Psoas muscle (tissue), 8 donors: Measurements from ENCODE around the gene A3GALT2. TPM values are rescaled to one million over a fixed set of nuclear protein-coding genes. Genes with fewer than 3 reads are reported as not detected.

Source experiments
- ATAC-seq, 4 donors: fragments of 200-7000 bp; cut with Tn5 transposase; one replicate each; pipeline ENCODE4 v1.9.1; 2020; ENCODE audit warnings: moderate library complexity in 3 of 4, mild to moderate bottlenecking in 2 of 4
- DNase-seq, 2 donors: peaks; one replicate each; pipeline ENCODE4 v3.0.0-alpha.2; 2020
- H3K27ac ChIP-seq: fragments of 200-600 bp; one replicate; pipeline ENCODE4 v1.8.0; 2022
- H3K27me3 ChIP-seq, 3 donors: fragments of 200-600 bp in 1 of 3; one replicate each; pipeline versions ENCODE4 v1.6.1 to v1.8.0; 2013 to 2022; ENCODE audit warnings: low read length in 2 of 3, mild to moderate bottlenecking in 2 of 3, moderate library complexity in 1 of 3; ENCODE audit not compliant: insufficient read depth in 3 of 3
- H3K36me3 ChIP-seq, 2 donors: fragments of 200-600 bp in 1 of 2; one replicate each; pipeline versions ENCODE4 v1.6.1 to v1.8.0; 2013 to 2022; ENCODE audit warnings: low read depth in 1 of 2, mild to moderate bottlenecking in 1 of 2, moderate library complexity in 1 of 2; ENCODE audit not compliant: insufficient read depth in 1 of 2
- H3K4me1 ChIP-seq: fragments of 200-600 bp; one replicate; pipeline ENCODE4 v1.8.0; 2022
- H3K4me3 ChIP-seq: fragments of 200-600 bp; one replicate; pipeline ENCODE4 v1.8.0; 2022; ENCODE audit warnings: mild to moderate bottlenecking
- H3K9me3 ChIP-seq: fragments of 200-600 bp; one replicate; pipeline ENCODE4 v1.8.0; 2022
- whole genome bisulfite sequencing, 3 donors: extraction: QIAGEN DNeasy Blood & Tissue Kit; methylation state at CpG; one replicate each; pipeline versions ENCODE4 v1.1.6 to v1.1.7; 2013; 5-methylcytosine and 5-hydroxymethylcytosine counted together
- intact Hi-C, 2 donors: fragments of 100-400 bp; cut with DNase I; formaldehyde crosslinking; loops; one replicate each; pipeline versions ENCODE4 v1.11.0 to v1.14.2; 2022
- polyA plus RNA-seq, 3 donors: library from polyadenylated mRNA; stranded (reverse); fragments of 200-250 nt; gene quantifications; one replicate each; pipeline ENCODE4 v1.2.3, GENCODE V29; 2013
- total RNA-seq, 4 donors: library from RNA; stranded (reverse); fragmentation: NEBNext Ultra II Directional in 2 of 4; extraction: Animal tissue kit (Norgen Biotek cat#: 25700) in 2 of 4; gene quantifications; one replicate each; pipeline versions ENCODE4 v1.2.1 to v1.2.4, GENCODE V29; 2021 to 2023
- TF ChIP-seq, protein P1 (sequence below): fragments of 200-600 bp; IDR thresholded peaks from one replicate; pipeline ENCODE4 v1.8.0; 2022; ENCODE audit warnings: antibody characterized with exemption
- donor health status: healthy with polysubstance abuse.
- donor health status: DM: no; HTN: no; CAD: no; lungs with moderate emphysema.
- donor health status: Bipolar disorder and iron deficiency.
- donor health status: healthy.
- donor health status: DM: yes; HTN: yes; CAD: no.
- donor health status: DM: no; HTN: no; CAD: no.
- donor health status: DM: no; HTN: no; CAD: no.
- donor health status: DM: yes; HTN: yes; CAD: no.

A3GALT2 gene
- total and polyA plus RNA-seq, 7 donors, result not detected

DNA sequence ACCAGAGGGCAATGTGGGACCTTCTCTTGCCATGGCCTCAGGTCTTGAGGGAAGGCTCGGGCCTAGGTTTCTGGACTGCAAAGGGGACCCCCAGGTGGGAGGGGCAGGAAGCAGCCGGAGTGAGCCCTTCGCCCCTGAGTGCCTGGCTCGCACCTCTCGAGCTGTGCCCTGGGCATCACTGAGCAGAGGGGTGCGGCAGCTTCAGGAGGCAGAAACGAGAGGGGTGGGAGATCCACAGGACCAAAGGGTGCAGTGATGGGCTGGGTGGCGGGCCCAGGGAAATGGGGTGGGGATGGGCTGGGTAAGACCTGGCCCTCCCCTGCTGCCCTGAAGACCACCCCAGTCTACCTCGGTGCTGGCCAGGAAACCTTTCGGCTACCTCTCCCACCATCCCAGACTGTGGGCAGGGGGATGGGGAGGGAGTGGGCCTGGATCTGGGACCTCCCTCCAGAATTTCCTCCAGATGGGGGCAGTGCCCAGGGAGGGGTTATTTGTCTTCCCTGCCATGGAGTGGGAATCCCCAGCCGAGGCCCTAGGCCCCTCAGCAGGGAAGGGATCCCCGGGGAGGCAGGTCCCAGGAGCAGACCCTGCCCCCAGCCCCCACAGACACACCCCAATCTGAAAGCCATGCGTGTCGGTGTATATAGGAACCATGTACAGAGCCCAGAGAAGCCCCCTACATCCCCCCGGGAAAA is 21.3 kb downstream of the A3GALT2 start:
- Histone ChIP-seq H3K4me1 (no peaks in the 10 kb centered on the region), H3K4me3 (no peak overlapping the region), H3K36me3 (peaks cover 0 to 41% of the 10 kb centered on the region in 2 donors), H3K27ac (no peak overlapping the region), H3K27me3 (no peaks in the 10 kb centered on the region), H3K9me3 (no peaks in the 10 kb centered on the region)
- 88 to 90% (median 89%) methylated on average over 15 of the region's 15 CpGs for WGBS, 3 donors
- no peak for ATAC-seq
- TF ChIP-seq, protein P1, sequence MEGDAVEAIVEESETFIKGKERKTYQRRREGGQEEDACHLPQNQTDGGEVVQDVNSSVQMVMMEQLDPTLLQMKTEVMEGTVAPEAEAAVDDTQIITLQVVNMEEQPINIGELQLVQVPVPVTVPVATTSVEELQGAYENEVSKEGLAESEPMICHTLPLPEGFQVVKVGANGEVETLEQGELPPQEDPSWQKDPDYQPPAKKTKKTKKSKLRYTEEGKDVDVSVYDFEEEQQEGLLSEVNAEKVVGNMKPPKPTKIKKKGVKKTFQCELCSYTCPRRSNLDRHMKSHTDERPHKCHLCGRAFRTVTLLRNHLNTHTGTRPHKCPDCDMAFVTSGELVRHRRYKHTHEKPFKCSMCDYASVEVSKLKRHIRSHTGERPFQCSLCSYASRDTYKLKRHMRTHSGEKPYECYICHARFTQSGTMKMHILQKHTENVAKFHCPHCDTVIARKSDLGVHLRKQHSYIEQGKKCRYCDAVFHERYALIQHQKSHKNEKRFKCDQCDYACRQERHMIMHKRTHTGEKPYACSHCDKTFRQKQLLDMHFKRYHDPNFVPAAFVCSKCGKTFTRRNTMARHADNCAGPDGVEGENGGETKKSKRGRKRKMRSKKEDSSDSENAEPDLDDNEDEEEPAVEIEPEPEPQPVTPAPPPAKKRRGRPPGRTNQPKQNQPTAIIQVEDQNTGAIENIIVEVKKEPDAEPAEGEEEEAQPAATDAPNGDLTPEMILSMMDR, result no peak
- peak in 1 of 2 donors; percentile 56 for DNase-seq
- intact Hi-C loops, result loop anchor here (1.0 to 10.0 kb wide), 5 partner anchors 69 to 313 kb away; no protein-coding TSS in a partner anchor

DNA sequence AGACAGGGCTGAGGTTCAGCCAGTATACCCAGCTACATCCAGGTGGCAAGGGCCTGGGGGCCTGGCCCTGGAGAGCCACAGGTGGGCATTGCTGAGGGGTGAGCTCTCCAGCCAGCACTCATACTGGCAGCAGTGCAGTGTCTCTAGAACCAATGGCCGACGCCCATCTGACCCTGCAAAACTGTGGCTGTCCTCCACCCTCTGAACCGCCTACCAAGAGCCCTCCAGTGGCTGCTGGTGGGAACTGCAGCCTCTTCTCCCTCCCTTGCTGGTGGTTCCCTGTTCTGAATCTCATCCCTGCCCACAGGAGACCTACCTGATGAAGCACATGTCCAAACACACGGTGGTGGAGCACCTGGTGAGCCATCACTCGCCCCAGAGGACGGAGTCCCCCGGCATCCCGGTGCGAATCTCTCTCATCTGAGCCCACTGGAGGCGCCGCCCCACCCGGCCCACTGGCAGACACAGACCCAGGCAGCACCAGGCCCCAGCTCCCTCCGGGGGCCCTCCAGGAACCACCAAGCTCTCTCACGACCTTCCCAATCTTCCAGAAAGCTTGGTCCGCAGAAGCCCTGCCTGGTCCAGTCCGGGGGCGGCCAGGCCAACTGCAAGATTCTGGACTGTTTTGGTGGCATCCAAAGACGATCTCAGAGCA is 22.1 kb downstream of the A3GALT2 start:
- Histone ChIP-seq H3K4me1 (no peaks in the 10 kb centered on the region), H3K27ac (no peak overlapping the region), H3K4me3 (no peak overlapping the region), H3K36me3 (peaks cover 0 to 50% of the 10 kb centered on the region in 2 donors), H3K27me3 (no peaks in the 10 kb centered on the region), H3K9me3 (no peaks in the 10 kb centered on the region)
- ATAC-seq (peak; percentile 66 to 77 (median 74)), DNase-seq (peak; percentile 78 to 86)
- WGBS, 3 donors, result 70 to 76% (median 72%) methylated on average over 18 of the region's 18 CpGs
- TF ChIP-seq, protein P1, result peak; percentile 88
- intact Hi-C loops, result loop anchor here (2.0 to 10.0 kb wide), 4 partner anchors 164 to 314 kb away; no protein-coding TSS in a partner anchor

DNA sequence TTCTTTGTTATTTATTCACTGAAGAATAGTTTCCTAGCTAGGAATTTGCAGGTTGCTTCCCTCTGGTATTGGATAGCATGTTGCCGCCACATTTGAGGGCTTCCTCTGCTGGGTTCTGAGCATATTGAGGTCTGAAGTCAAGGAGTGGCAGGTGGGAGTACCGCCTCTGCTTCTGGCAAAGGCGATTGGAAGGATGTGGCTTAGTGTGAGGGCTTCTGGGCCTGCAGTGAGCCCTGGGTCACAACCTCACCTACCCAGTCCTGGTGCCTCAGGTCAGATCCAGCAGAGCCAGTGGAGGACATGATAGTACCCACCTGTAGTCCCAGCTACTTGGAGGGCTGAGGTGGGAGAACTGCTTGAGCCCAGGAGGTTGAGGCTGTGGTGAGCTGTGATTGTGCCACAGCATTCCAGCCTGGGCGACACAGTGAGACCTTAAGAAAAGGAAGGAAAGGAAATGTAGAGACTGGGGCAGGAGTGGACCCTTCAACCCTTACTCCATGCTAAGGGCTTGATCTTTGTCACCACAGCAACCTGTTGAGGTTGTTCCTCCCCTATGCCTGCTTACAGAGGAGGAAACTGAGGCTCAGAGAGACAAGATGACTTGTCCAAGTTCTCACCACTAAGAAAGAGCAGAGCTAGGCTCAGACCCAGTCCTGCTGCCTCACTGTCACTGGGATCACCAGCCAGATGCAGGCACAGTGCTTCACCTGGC is 22.8 kb downstream of the A3GALT2 start:
- ATAC-seq (no peak), DNase-seq (no peak)
- intact Hi-C loops, result loop anchor here (2.0 to 10.0 kb wide), 4 partner anchors 163 to 314 kb away; no protein-coding TSS in a partner anchor
- Histone ChIP-seq H3K9me3 (no peaks in the 10 kb centered on the region), H3K4me3 (no peak overlapping the region), H3K4me1 (no peaks in the 10 kb centered on the region), H3K27ac (no peak overlapping the region), H3K27me3 (no peaks in the 10 kb centered on the region), H3K36me3 (peaks cover 0 to 52% of the 10 kb centered on the region in 2 donors)
- TF ChIP-seq, protein P1, result no peak
- 91 to 94% (median 94%) methylated on average over 4 of the region's 4 CpGs for WGBS, 3 donors

DNA sequence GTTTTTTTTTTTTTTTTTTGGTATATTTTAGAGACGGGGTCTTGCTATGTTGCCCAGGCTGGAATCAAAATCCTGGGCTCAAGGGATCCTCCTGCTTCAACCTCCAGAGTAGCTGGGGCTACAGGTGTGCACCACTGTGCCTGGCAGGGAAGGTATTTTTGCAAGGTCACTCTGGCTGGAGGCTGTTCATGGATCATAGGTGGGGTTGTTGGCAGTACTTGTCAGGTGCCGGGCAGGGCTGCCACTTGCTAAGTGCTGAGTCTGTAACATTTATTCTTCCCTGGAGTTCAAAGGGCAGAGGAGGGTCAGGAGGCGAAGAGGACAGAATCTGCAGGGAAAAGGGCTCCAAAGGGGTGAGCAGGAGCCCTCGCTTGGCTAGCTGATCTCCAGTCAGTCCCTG is 24.1 kb downstream of the A3GALT2 start:
- DNase-seq, result no peak
- Histone ChIP-seq H3K4me1 (no peaks in the 10 kb centered on the region), H3K9me3 (no peaks in the 10 kb centered on the region), H3K4me3 (no peak overlapping the region), H3K27ac (no peak overlapping the region), H3K27me3 (no peaks in the 10 kb centered on the region), H3K36me3 (peaks cover 0 to 52% of the 10 kb centered on the region in 2 donors)
- intact Hi-C loops, result loop anchor here in 1 of 2 donors (1.0 to 10.0 kb wide), 4 partner anchors 73 to 315 kb away; no protein-coding TSS in a partner anchor
- ATAC-seq, result no peak
- 67 to 93% (median 89%) methylated on average over 4 of the region's 4 CpGs for WGBS, 3 donors
- TF ChIP-seq, protein P1, result no peak
